ENCODE results near the gene NKAP. TPM values are rescaled to one million over a fixed set of nuclear protein-coding genes. Genes with fewer than 3 reads are reported as not detected.

Gene NKAP
- total and polyA plus RNA-seq, 2 of the 13 experiments (the other 11 are each of a cell fraction or from before 2014, with no cell fraction given) = 3.6 to 6.1 TPM

GRCh38 chrX:119943185-119943988, at the start of gene NKAP (continued):
- TF ChIP-seq ZNF597 (CRISPR knock-in tag; IDR thresholded peaks at IDR 0.05) (no peak), ZNF580 (CRISPR knock-in tag; IDR thresholded peaks at IDR 0.05; ENCODE audit: borderline replicate concordance, low read depth) (peak; percentile 39; the same call in 1 of the 2 replicates), ZNF12 (CRISPR knock-in tag; IDR thresholded peaks at IDR 0.05) (no peak), PATZ1 (CRISPR knock-in tag; IDR thresholded peaks at IDR 0.05) (peak; percentile 87), MEIS1 (CRISPR knock-in tag; IDR thresholded peaks at IDR 0.05; ENCODE audit: borderline replicate concordance) (no peak), TP53 (CRISPR knock-in tag; conservative IDR thresholded peaks at IDR 0.05) (0 out of 2 replicates have a peak, but pooled peaks have one; percentile 56), ZNF292 (CRISPR knock-in tag; IDR thresholded peaks at IDR 0.05; ENCODE audit: borderline replicate concordance, low read depth) (peak; percentile 44; the same call in 1 of the 2 replicates), MED1 (CRISPR knock-in tag; IDR thresholded peaks at IDR 0.05) (peak; percentile 40; the same call in 1 of the 2 replicates), SMAD9 (CRISPR knock-in tag; IDR thresholded peaks at IDR 0.05) (no peak), ZBTB20 (CRISPR knock-in tag; IDR thresholded peaks at IDR 0.05; ENCODE audit: borderline replicate concordance, low read depth) (0 out of 2 replicates have a peak, but pooled peaks have one; percentile 49)

Data from HepG2 (cell line).